ENCODE data around the gene CST7.

Gene CST7

DNA sequence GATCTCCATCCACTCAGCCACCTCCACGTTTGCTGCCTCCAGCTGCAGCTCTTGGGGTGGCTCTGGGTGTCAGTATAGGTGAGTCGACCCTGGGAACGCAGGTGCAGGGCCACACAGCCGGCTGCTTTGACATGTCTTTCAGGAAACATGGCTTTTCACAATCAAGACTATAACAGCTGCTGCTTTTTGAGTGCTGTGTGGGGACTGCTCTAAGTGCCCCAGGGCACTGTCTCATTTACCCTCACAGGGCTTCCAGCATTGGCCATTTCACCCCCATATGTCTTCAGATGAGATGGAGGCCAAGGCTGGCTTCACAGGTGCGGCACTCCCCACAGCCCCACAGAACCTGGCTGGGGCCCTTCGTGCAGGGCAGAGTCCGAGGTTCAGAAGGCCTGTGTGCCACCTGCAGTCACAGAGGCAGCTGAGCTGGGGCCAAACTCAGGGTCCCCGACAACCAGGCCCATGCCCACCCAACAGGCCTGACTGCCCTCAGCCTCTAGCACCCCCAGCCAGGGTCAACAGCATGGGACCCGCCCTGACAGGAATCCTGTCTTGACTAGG lies 14.9 kb upstream of the CST7 start:
- H3K4me3 ChIP-seq (ENCODE audit: low read depth, low read length), result no peak overlapping the region
- no peak for DNase-seq (ENCODE audit: low read depth)
- TF ChIP-seq, protein P1, sequence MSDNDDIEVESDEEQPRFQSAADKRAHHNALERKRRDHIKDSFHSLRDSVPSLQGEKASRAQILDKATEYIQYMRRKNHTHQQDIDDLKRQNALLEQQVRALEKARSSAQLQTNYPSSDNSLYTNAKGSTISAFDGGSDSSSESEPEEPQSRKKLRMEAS (IDR thresholded peaks at IDR 0.05; ENCODE audit: low read depth, low read length), result no peak
- TF ChIP-seq MYC (IDR thresholded peaks at IDR 0.05; ENCODE audit: low read depth, low read length), result no peak
- TF ChIP-seq, protein P2, sequence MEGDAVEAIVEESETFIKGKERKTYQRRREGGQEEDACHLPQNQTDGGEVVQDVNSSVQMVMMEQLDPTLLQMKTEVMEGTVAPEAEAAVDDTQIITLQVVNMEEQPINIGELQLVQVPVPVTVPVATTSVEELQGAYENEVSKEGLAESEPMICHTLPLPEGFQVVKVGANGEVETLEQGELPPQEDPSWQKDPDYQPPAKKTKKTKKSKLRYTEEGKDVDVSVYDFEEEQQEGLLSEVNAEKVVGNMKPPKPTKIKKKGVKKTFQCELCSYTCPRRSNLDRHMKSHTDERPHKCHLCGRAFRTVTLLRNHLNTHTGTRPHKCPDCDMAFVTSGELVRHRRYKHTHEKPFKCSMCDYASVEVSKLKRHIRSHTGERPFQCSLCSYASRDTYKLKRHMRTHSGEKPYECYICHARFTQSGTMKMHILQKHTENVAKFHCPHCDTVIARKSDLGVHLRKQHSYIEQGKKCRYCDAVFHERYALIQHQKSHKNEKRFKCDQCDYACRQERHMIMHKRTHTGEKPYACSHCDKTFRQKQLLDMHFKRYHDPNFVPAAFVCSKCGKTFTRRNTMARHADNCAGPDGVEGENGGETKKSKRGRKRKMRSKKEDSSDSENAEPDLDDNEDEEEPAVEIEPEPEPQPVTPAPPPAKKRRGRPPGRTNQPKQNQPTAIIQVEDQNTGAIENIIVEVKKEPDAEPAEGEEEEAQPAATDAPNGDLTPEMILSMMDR (IDR thresholded peaks at IDR 0.05; ENCODE audit: low read depth, low read length), result no peak
- no peak for TF ChIP-seq POLR2A (IDR thresholded peaks at IDR 0.05; ENCODE audit: extremely low read depth, insufficient read length)

DNA sequence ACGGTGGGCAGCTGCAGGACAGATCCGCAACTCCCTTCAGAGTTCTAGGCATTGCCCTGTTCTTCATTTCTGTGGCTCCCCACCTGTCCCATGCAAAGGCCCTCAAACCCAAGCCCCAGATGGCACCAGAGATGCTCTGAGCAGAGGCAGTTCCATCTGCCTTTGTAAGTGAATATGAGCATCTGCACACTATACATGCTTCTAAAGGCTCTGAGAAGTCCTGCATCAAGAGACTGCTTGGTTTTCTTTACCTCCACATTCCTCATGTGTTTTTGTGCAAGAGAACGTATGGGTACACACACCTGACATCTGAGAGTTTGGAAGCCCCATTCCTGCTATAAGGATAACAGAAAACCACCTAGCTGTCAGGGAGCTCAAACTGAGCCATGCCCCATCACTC lies 14.4 kb upstream of the CST7 start:
- DNase-seq (ENCODE audit: low read depth), result no peak
- H3K4me3 ChIP-seq (ENCODE audit: low read depth, low read length), result no peak overlapping the region
- TF ChIP-seq, protein P1 (IDR thresholded peaks at IDR 0.05; ENCODE audit: low read depth, low read length), result no peak
- TF ChIP-seq, protein P2 (IDR thresholded peaks at IDR 0.05; ENCODE audit: low read depth, low read length), result no peak
- TF ChIP-seq MYC (IDR thresholded peaks at IDR 0.05; ENCODE audit: low read depth, low read length), result no peak

DNA sequence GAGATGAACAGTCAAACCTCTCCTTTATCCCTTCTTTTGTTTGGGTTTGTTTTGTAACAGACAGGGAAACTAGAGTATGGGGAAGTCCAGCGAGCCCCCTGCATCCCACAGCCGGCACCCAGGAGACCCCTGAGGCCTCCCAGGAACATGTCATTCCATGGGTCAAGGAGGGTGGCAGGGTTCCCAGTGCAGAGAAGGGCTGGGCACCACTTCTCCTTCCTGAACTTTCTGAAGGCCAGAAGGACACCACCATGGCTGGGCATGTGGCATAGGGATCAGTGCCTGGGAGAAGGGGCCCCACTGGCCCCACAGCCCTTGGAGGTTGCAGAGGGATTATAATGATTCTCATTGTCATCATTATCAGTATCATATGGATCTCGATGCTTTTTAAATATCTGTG lies 13.9 kb upstream of the CST7 start:
- TF ChIP-seq, protein P1 (IDR thresholded peaks at IDR 0.05; ENCODE audit: low read depth, low read length), result no peak
- TF ChIP-seq, protein P2 (IDR thresholded peaks at IDR 0.05; ENCODE audit: low read depth, low read length), result no peak
- TF ChIP-seq POLR2A (IDR thresholded peaks at IDR 0.05; ENCODE audit: extremely low read depth, insufficient read length) (no peak), MYC (IDR thresholded peaks at IDR 0.05; ENCODE audit: low read depth, low read length) (no peak)
- DNase-seq (ENCODE audit: low read depth), result no peak
- no peak overlapping the region for H3K4me3 ChIP-seq (ENCODE audit: low read depth, low read length)

DNA sequence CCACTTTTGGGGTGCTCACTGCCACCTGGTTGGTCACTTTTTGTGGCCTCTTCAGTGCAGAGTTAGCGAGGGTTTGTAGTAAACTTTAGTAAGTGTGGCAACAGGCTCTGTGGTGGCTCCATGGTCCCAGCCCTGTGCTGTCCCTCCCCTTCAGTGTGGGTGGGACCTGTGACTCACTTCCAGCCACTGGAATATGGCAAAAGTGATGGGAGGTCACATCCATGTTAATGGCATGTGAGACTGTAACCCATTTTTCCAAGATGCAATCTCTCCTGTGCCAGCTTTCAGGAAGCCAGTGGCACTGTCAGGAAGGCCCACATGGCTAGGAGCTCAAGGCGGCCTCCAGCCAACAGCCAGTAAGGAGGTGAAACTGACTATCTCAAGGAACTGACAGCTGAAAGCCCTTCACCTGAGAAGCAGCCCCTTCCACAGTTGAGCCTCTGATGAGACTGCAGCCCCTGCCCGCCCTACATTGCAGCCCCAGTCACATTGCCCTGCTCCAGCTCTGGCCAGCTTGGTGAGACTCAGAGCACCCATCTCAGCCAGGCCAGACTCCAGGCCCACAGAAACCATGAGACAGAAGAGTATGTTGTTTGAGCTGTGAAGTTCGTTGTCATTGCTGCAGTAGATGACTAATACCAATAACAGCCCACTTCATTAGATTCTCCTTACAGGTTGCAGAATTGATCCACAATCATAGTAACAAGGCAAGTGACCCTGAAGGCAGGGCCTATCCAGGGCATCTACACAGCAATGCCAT lies 13.1 kb upstream of the CST7 start:
- no peak for TF ChIP-seq MYC (IDR thresholded peaks at IDR 0.05; ENCODE audit: low read depth, low read length)
- TF ChIP-seq, protein P2 (IDR thresholded peaks at IDR 0.05; ENCODE audit: low read depth, low read length), result no peak
- TF ChIP-seq, protein P1 (IDR thresholded peaks at IDR 0.05; ENCODE audit: low read depth, low read length), result no peak
- TF ChIP-seq POLR2A (IDR thresholded peaks at IDR 0.05; ENCODE audit: extremely low read depth, insufficient read length), result no peak
- no peak for DNase-seq (ENCODE audit: low read depth)
- H3K4me3 ChIP-seq (ENCODE audit: low read depth, low read length), result no peak overlapping the region

DNA sequence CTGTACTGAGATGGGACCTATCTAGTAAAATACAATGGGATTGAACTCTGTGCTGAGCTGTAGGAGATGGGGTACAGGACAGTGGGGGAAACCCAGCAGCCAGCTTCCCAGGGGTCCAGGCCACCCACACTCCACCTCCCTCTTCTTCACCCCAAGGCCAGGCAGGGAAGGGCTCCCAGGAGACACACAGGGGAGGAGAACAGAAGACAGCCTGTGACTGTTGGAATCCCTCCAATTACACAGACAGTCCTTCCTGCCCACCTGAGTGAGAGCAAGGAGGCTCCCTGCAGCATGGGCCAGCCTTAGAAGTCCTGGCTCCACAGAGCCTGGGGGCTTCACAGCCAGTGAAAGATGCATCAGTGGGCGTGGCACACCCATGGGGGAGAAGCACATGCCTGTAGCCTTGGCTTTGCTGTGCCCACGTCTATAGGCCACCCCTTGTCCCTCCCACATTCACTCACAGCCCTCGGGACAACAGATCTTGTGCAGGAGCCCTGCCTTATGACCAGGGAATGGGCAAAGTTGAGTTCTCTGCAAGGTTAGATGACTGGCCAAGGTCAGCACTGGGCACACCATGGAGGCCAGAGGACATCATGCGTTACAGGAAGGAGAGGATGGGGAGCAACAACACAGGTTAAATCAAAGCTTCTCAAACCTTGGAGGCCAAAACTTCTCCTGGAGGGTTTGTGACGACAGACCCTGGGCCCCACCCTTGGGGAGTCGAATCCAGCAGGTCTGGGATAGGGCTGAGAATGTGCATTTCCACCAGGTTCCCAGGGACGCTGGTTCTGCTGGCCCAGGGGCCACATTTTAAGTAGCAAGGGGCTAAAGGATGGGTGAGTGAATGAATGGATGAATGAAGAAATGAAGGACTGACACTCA lies 12.3 kb upstream of the CST7 start:
- H3K4me3 ChIP-seq (ENCODE audit: low read depth, low read length), result no peak overlapping the region
- DNase-seq (ENCODE audit: low read depth), result no peak
- TF ChIP-seq MYC (IDR thresholded peaks at IDR 0.05; ENCODE audit: low read depth, low read length) (no peak), POLR2A (IDR thresholded peaks at IDR 0.05; ENCODE audit: extremely low read depth, insufficient read length) (no peak)
- TF ChIP-seq, protein P1 (IDR thresholded peaks at IDR 0.05; ENCODE audit: low read depth, low read length), result no peak
- TF ChIP-seq, protein P2 (IDR thresholded peaks at IDR 0.05; ENCODE audit: low read depth, low read length), result no peak

All from NB4 (cell line).